Activated CD4-positive, alpha-beta T cell treated with anti-CD3 and anti-CD28 coated beads, Interleukin-2, amount 10 ng/mL, durations not matched to agents 7 days and 5 days (primary cell): ENCODE results near the gene FER1L5. TPM values are rescaled to one million over a fixed set of nuclear protein-coding genes. Genes with fewer than 3 reads are reported as not detected.
"Not testable (repeated sequence)": the region's sequence is repeated elsewhere in the genome, so short reads cannot be mapped to it uniquely, and the experiment has no call there.

Source experiments
- CTCF ChIA-PET: fragments of 350-600 bp; sonication (Branson Sonifier 250); formaldehyde crosslinking; loops from one replicate; lab custom pipeline; 2021; ENCODE audit warnings: antibody characterized with exemption; lab: Charles Lee
- POLR2A ChIA-PET: fragments of 350-600 bp; sonication (Branson Sonifier 250); formaldehyde crosslinking; loops from one replicate; lab custom pipeline; 2021; ENCODE audit warnings: antibody characterized with exemption; lab: Charles Lee
- DNase-seq: peaks from one replicate; pipeline ENCODE4 v3.0.0-alpha.2; 2020
- H3K27ac Mint-ChIP-seq: one replicate; pipeline ENCODE4 v1.8.0; 2021; ENCODE audit warnings: mild to moderate bottlenecking, moderate library complexity, mixed read lengths
- H3K27me3 Mint-ChIP-seq: one replicate; pipeline ENCODE4 v1.8.0; 2021; ENCODE audit warnings: mixed read lengths
- H3K36me3 Mint-ChIP-seq: one replicate; pipeline ENCODE4 v1.8.0; 2021; ENCODE audit warnings: low read depth, mixed read lengths
- H3K4me1 Mint-ChIP-seq: one replicate; pipeline ENCODE4 v1.8.0; 2021; ENCODE audit warnings: mixed read lengths
- H3K4me3 Mint-ChIP-seq: one replicate; pipeline ENCODE4 v1.8.0; 2021; ENCODE audit warnings: mild to moderate bottlenecking, moderate library complexity, mixed read lengths
- H3K9me3 Mint-ChIP-seq: one replicate; pipeline ENCODE4 v1.8.0; 2021; ENCODE audit warnings: mixed read lengths
- total RNA-seq, 2 experiments: library from RNA; stranded (reverse); gene quantifications; one replicate each; pipeline ENCODE4 v1.2.3, GENCODE V29; 2021

The FER1L5 gene
- total RNA-seq, 2 experiments from 2014 or later = not detected

GRCh38 chr2:96664366-96664925 lies 21.9 kb downstream of the FER1L5 start:
- CTCF ChIA-PET = interaction anchor here (0.5 to 1.0 kb wide), 2 partner anchors 31 to 257 kb away, joined by 3 read pairs; no protein-coding TSS in a partner anchor
- H3K4me3 Mint-ChIP-seq = no peak overlapping the region

GRCh38 chr2:96665083-96665569 lies 22.6 kb downstream of the FER1L5 start:
- H3K27ac Mint-ChIP-seq = no peak overlapping the region
- ChIA-PET CTCF (interaction anchor here (0.5 to 0.7 kb wide), 2 partner anchors 32 to 478 kb away, joined by 3 read pairs; no protein-coding TSS in a partner anchor), POLR2A (no interaction called here)
- no peak for DNase-seq
- H3K36me3 Mint-ChIP-seq = no peaks in the 10 kb centered on the region
- H3K27me3 Mint-ChIP-seq = no peaks in the 10 kb centered on the region
- H3K4me1 Mint-ChIP-seq = no peaks in the 10 kb centered on the region
- no peak overlapping the region for H3K4me3 Mint-ChIP-seq
- peaks cover 4% of the 10 kb centered on the region for H3K9me3 Mint-ChIP-seq

More at GRCh38 chr2:96664366-96664925, 21.9 kb downstream of the FER1L5 start:
- DNase-seq = no peak
- no peak overlapping the region for H3K27ac Mint-ChIP-seq
- H3K36me3 Mint-ChIP-seq = no peaks in the 10 kb centered on the region
- H3K4me1 Mint-ChIP-seq = no peaks in the 10 kb centered on the region
- H3K27me3 Mint-ChIP-seq = no peaks in the 10 kb centered on the region
- POLR2A ChIA-PET = no interaction called here
- H3K9me3 Mint-ChIP-seq = peaks cover 4% of the 10 kb centered on the region

- H3K4me1 Mint-ChIP-seq, H3K27ac Mint-ChIP-seq, H3K9me3 Mint-ChIP-seq, H3K4me3 Mint-ChIP-seq, POLR2A ChIA-PET, H3K36me3 Mint-ChIP-seq, H3K27me3 Mint-ChIP-seq, DNase-seq: not testable (repeated sequence)
- CTCF ChIA-PET = interaction anchor here (0.7 kb wide), 1 partner anchor 478 kb away, joined by 3 read pairs; no protein-coding TSS in a partner anchor
These were observed 23.2 kb downstream of the FER1L5 start for GRCh38 chr2:96665717-96666116.

GRCh38 chr2:96668771-96669170 lies 26.2 kb downstream of the FER1L5 start:
- DNase-seq = no peak
- Mint-ChIP-seq H3K9me3 (peaks cover 4% of the 10 kb centered on the region), H3K4me1 (no peaks in the 10 kb centered on the region), H3K4me3 (no peak overlapping the region), H3K27me3 (peaks cover under 1% of the 10 kb centered on the region), H3K27ac (no peak overlapping the region), H3K36me3 (no peaks in the 10 kb centered on the region)
- POLR2A ChIA-PET = no interaction called here
- CTCF ChIA-PET = no interaction called here

- POLR2A ChIA-PET = no interaction called here
- Mint-ChIP-seq H3K9me3 (no peaks in the 10 kb centered on the region), H3K4me1 (no peaks in the 10 kb centered on the region), H3K4me3 (no peak overlapping the region), H3K36me3 (no peaks in the 10 kb centered on the region), H3K27me3 (peaks cover 2% of the 10 kb centered on the region), H3K27ac (no peak overlapping the region)
- CTCF ChIA-PET = no interaction called here
- no peak for DNase-seq
These were observed 27.1 kb downstream of the FER1L5 start for GRCh38 chr2:96669539-96670215.

- ChIA-PET POLR2A (no interaction called here), CTCF (no interaction called here)
- no peaks in the 10 kb centered on the region for H3K36me3 Mint-ChIP-seq
- no peak overlapping the region for H3K4me3 Mint-ChIP-seq
- no peaks in the 10 kb centered on the region for H3K9me3 Mint-ChIP-seq
- H3K4me1 Mint-ChIP-seq = no peaks in the 10 kb centered on the region
- DNase-seq = no peak
- H3K27me3 Mint-ChIP-seq = peaks cover 13% of the 10 kb centered on the region
- no peak overlapping the region for H3K27ac Mint-ChIP-seq
These were observed 37.3 kb downstream of the FER1L5 start for GRCh38 chr2:96679848-96680247.

DNA sequence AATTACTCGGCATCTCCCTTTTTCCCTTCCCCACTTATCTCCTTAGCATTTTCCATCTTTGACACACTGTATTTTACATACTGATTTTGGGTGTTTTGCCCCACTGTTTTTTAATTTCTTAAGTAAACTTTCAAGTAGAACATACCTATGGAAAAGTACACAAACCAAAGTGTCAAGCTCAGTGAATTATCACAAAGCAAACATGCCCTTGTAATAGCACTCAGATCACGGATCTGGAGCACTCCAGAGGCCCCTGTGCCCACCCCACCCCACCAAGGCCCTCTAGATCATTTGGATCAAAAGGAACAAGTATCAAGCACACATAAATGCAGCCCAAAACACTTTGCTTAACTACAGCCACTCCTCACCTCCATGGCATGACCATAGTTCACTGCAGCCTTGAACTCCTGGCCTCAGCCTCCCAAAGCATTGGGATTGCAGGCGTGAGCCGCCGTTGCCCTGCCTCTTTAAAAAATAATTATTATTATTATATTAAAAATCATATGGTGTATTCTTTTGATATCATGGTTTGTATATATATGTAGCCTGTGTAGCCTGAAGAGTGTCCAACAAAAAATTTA lies 38.1 kb downstream of the FER1L5 start:
- Mint-ChIP-seq H3K36me3 (no peaks in the 10 kb centered on the region), H3K27me3 (peaks cover 13% of the 10 kb centered on the region), H3K27ac (no peak overlapping the region), H3K4me3 (no peak overlapping the region), H3K9me3 (no peaks in the 10 kb centered on the region), H3K4me1 (no peaks in the 10 kb centered on the region)
- DNase-seq = no peak
- ChIA-PET POLR2A (no interaction called here), CTCF (no interaction called here)

DNA sequence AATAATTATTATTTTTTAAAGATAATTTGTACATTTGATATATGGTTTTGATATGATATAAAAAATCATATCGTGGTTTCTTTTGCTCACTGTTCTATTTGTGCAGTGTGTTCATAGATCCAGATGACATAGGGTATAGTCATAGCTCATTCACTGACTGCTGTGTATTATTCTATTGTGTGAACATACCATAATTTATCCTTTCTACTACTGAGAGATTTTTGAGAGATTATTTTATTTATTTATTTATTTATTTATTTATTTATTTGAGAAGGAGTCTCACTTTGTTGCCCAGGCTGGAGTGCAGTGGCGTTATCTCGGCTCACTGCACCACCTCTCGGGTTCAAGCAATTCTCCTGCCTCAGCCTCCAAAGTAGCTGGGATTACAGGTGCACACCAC lies 39.0 kb downstream of the FER1L5 start:
- H3K4me1 Mint-ChIP-seq = no peaks in the 10 kb centered on the region
- no peaks in the 10 kb centered on the region for H3K36me3 Mint-ChIP-seq
- H3K9me3 Mint-ChIP-seq = no peaks in the 10 kb centered on the region
- H3K27me3 Mint-ChIP-seq = peaks cover 13% of the 10 kb centered on the region
- ChIA-PET CTCF (no interaction called here), POLR2A (no interaction called here)
- H3K27ac Mint-ChIP-seq = no peak overlapping the region
- no peak for DNase-seq
- H3K4me3 Mint-ChIP-seq = no peak overlapping the region

GRCh38 chr2:96683307-96683706 lies 40.7 kb downstream of the FER1L5 start:
- H3K9me3 Mint-ChIP-seq = no peaks in the 10 kb centered on the region
- ChIA-PET CTCF (no interaction called here), POLR2A (no interaction called here)
- no peaks in the 10 kb centered on the region for H3K36me3 Mint-ChIP-seq
- DNase-seq = no peak
- H3K27me3 Mint-ChIP-seq = peaks cover 13% of the 10 kb centered on the region
- no peak overlapping the region for H3K4me3 Mint-ChIP-seq
- no peak overlapping the region for H3K27ac Mint-ChIP-seq
- H3K4me1 Mint-ChIP-seq = no peaks in the 10 kb centered on the region

DNA sequence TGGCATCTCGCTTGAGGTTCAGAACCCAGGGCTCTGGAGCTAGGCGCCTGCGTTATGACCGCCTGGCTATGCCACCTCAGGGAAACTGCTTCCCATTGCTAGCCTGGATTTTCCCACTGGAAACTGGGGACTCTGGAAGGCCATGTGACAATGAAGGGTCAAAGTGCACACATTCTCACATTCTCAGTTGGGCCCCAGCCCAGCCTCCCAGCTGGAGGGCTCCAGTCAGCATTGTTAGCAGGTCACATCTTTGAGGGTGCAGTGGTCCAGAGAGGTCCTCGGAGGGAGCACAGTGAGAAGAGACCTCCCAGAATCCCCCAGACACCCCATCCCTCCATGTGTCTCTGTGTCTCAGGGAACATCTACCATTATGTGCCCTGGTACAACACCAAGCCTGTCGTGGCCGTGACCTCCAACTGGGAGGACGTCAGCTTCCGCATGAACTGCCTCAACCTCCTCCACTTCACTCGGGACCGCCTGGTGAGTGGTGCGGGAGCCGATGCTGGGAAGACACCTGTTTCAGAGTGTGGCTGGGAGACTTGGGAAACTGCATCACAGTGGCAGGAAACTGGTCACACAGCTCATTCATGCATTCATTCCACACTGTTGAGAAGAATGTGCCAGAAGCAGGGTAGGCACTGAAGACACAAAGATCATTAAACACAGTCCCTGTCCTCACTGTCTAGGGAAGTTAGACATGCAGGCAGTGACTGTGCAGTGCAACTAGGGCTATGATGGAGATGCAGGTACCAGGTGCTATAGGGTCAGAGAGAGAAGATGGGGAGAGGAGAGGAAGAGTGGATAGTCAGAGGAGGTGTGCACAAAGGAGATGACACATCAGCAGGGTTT lies 41.6 kb downstream of the FER1L5 start:
- Mint-ChIP-seq H3K4me3 (no peak overlapping the region), H3K4me1 (no peaks in the 10 kb centered on the region), H3K9me3 (no peaks in the 10 kb centered on the region), H3K36me3 (no peaks in the 10 kb centered on the region), H3K27me3 (peaks cover 13% of the 10 kb centered on the region), H3K27ac (no peak overlapping the region)
- DNase-seq = no peak
- CTCF ChIA-PET = no interaction called here
- POLR2A ChIA-PET = no interaction called here

- DNase-seq = no peak
- Mint-ChIP-seq H3K4me1 (no peaks in the 10 kb centered on the region), H3K27ac (no peak overlapping the region), H3K4me3 (no peak overlapping the region), H3K27me3 (peaks cover 6% of the 10 kb centered on the region), H3K9me3 (no peaks in the 10 kb centered on the region), H3K36me3 (no peaks in the 10 kb centered on the region)
- POLR2A ChIA-PET = no interaction called here
- CTCF ChIA-PET = no interaction called here
These were observed 42.5 kb downstream of the FER1L5 start for GRCh38 chr2:96684883-96685576.
